ENCODE measurements around the gene KHDRBS2. TPM values are rescaled to one million over a fixed set of nuclear protein-coding genes. Genes with fewer than 3 reads are reported as not detected.

Gene KHDRBS2
- total RNA-seq, 1 experiment from 2014 or later, result not detected

DNA sequence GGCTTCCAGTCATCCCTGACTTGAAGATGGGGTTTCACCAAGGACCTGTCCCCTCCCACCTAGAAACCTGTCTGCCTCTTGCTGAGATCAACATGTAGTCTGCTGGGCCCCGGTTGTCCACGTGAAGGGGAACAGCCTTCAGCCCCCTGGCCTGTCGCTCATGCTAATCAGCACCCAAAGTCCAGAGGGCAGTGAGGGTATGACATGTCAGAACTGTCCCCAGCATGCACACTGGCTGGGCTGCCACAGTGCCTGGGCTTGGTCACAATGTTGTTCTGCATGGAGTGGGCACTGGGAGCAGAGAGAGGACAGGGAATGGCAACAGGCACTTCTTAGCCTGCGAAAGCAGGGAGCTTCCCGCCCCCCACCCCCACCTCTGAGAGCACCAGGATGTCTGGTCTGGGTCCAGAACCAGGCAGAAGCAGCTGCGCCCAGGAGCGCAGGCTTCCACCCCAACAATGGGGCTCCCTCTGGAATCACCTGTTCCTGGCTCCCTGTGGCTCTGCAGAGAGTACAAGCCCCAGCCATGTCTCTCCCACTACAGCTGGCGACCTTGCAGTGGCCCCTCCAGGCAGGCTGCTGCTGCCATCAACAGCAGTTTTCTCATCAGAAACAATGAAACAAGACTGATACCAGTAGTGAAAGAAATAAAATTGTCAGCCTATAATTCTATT is 182.7 kb downstream of the KHDRBS2 start:
- Mint-ChIP-seq H3K27me3 (ENCODE audit: insufficient read depth, unreplicated experiment) (no peaks in the 10 kb centered on the region), H3K4me1 (ENCODE audit: insufficient read depth, unreplicated experiment) (no peaks in the 10 kb centered on the region), H3K36me3 (ENCODE audit: insufficient read depth, unreplicated experiment) (no peaks in the 10 kb centered on the region), H3K27ac (ENCODE audit: low read depth, unreplicated experiment) (no peak overlapping the region), H3K9me3 (ENCODE audit: unreplicated experiment) (no peaks in the 10 kb centered on the region), H3K4me3 (ENCODE audit: unreplicated experiment) (no peak overlapping the region)
- intact Hi-C loops (cut with micrococcal nuclease), result no loop called here
- no peak for DNase-seq (ENCODE audit: unreplicated experiment)
- TF ChIP-seq, protein P1, sequence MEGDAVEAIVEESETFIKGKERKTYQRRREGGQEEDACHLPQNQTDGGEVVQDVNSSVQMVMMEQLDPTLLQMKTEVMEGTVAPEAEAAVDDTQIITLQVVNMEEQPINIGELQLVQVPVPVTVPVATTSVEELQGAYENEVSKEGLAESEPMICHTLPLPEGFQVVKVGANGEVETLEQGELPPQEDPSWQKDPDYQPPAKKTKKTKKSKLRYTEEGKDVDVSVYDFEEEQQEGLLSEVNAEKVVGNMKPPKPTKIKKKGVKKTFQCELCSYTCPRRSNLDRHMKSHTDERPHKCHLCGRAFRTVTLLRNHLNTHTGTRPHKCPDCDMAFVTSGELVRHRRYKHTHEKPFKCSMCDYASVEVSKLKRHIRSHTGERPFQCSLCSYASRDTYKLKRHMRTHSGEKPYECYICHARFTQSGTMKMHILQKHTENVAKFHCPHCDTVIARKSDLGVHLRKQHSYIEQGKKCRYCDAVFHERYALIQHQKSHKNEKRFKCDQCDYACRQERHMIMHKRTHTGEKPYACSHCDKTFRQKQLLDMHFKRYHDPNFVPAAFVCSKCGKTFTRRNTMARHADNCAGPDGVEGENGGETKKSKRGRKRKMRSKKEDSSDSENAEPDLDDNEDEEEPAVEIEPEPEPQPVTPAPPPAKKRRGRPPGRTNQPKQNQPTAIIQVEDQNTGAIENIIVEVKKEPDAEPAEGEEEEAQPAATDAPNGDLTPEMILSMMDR (IDR thresholded peaks at IDR 0.05; ENCODE audit: unreplicated experiment), result no peak
- POLR2A ChIA-PET, result interaction anchor here (0.7 kb wide), 1 partner anchor 19 kb away, joined by 3 read pairs; no protein-coding TSS in a partner anchor
- BruUV-seq (replicated peaks), result no TSS peak
- CTCF ChIA-PET, result no interaction called here

DNA sequence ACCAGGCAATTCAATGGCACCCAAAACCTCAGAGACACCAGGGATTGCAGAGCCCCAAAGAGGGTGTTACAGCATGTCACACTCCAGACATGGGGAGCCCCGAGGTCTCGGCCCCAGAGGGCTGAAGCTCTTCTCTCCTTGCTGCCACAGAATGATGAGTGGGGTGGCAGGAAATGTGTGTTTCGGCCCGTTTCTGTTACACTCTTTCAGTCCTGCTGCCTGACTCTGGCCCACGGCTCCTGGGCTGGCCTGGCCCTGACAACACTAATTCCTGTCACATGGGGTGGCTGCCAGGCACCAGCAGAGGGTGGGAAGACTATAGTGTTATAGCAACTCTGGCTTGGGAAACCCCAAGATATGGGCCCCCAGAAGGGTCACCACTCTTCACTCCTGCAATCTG is 183.6 kb downstream of the KHDRBS2 start:
- TF ChIP-seq, protein P1 (IDR thresholded peaks at IDR 0.05; ENCODE audit: unreplicated experiment), result no peak
- POLR2A ChIA-PET, result interaction anchor here (0.7 kb wide), 1 partner anchor 18 kb away, joined by 3 read pairs; no protein-coding TSS in a partner anchor
- no peaks in the 10 kb centered on the region for H3K27me3 Mint-ChIP-seq (ENCODE audit: insufficient read depth, unreplicated experiment)
- H3K36me3 Mint-ChIP-seq (ENCODE audit: insufficient read depth, unreplicated experiment), result no peaks in the 10 kb centered on the region
- CTCF ChIA-PET, result no interaction called here
- intact Hi-C loops (cut with micrococcal nuclease), result no loop called here
- H3K27ac Mint-ChIP-seq (ENCODE audit: low read depth, unreplicated experiment), result no peak overlapping the region
- no peaks in the 10 kb centered on the region for H3K4me1 Mint-ChIP-seq (ENCODE audit: insufficient read depth, unreplicated experiment)
- H3K9me3 Mint-ChIP-seq (ENCODE audit: unreplicated experiment), result no peaks in the 10 kb centered on the region
- no TSS peak for BruUV-seq (replicated peaks)
- H3K4me3 Mint-ChIP-seq (ENCODE audit: unreplicated experiment), result no peak overlapping the region
- no peak for DNase-seq (ENCODE audit: unreplicated experiment)

DNA sequence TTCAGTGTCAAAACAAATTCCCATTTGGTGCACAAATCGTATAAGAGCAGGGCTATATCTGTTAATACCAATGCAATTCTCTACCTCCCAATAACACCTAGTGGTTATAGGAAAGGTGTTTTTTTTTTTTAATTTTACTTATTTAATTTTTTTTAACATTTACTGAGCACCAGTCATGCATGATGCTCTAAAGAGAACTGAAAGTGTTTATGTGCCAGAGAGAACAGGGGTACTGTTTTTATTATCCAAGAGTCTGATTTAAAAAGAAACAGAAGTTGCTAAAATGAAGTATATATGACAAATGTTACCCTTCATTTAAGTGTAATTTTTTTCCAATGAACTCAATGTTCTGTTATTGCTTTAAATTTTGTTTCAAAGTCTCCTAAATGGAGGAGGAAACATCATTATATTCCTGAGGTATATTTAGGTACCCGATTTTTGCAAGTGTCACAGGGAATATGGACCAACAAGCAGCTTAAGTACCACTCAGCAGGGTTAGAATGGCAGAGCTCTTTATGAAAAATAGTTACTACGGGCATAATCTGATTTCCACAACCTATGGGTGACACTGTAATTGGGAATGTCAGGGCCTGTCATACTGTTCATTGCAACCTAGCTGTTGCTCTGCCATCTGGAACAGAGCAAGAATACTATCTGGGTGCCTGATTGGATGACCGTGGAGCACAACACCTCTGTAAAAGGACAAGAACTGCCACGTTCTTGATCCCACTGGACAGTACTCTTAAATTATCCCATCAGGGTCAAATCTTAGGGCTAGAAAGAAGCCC is 195.4 kb downstream of the KHDRBS2 start:
- H3K9me3 Mint-ChIP-seq (ENCODE audit: unreplicated experiment), result no peaks in the 10 kb centered on the region
- no peak overlapping the region for H3K4me3 Mint-ChIP-seq (ENCODE audit: unreplicated experiment)
- DNase-seq (ENCODE audit: unreplicated experiment), result no peak
- H3K27me3 Mint-ChIP-seq (ENCODE audit: insufficient read depth, unreplicated experiment), result peaks cover 10% of the 10 kb centered on the region
- TF ChIP-seq, protein P1 (IDR thresholded peaks at IDR 0.05; ENCODE audit: unreplicated experiment), result no peak
- no peaks in the 10 kb centered on the region for H3K36me3 Mint-ChIP-seq (ENCODE audit: insufficient read depth, unreplicated experiment)
- no peaks in the 10 kb centered on the region for H3K4me1 Mint-ChIP-seq (ENCODE audit: insufficient read depth, unreplicated experiment)
- intact Hi-C loops (cut with micrococcal nuclease), result no loop called here
- BruUV-seq (replicated peaks), result no TSS peak
- CTCF ChIA-PET, result interaction anchor here (0.9 kb wide), 1 partner anchor 54 kb away, joined by 3 read pairs; no protein-coding TSS in a partner anchor
- POLR2A ChIA-PET, result no interaction called here
- no peak overlapping the region for H3K27ac Mint-ChIP-seq (ENCODE audit: low read depth, unreplicated experiment)

DNA sequence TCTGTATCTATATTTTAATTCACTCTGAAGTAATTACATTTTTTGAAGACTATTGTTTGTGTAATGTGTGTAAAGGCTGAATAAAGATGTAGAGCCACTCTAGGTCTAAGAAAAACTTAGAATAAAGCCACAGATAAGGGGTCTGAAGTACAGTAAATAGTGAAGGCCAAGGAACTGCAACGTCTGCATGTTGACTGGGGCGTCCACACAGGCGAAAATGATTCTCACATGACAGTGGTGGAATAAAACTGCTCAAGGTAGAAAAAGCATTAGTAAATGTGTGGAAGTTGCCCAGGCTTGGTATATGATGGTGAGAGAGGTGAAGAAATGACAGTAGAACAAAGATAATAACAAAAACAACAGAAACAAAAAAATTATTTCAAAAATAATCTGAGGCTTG is 196.2 kb downstream of the KHDRBS2 start:
- ChIA-PET POLR2A (no interaction called here), CTCF (no interaction called here)
- H3K36me3 Mint-ChIP-seq (ENCODE audit: insufficient read depth, unreplicated experiment), result peaks cover 6% of the 10 kb centered on the region
- no peak overlapping the region for H3K4me3 Mint-ChIP-seq (ENCODE audit: unreplicated experiment)
- peaks cover 10% of the 10 kb centered on the region for H3K27me3 Mint-ChIP-seq (ENCODE audit: insufficient read depth, unreplicated experiment)
- no peaks in the 10 kb centered on the region for H3K4me1 Mint-ChIP-seq (ENCODE audit: insufficient read depth, unreplicated experiment)
- TF ChIP-seq, protein P1 (IDR thresholded peaks at IDR 0.05; ENCODE audit: unreplicated experiment), result no peak
- intact Hi-C loops (cut with micrococcal nuclease), result no loop called here
- H3K9me3 Mint-ChIP-seq (ENCODE audit: unreplicated experiment), result peaks cover 6% of the 10 kb centered on the region
- no TSS peak for BruUV-seq (replicated peaks)
- no peak for DNase-seq (ENCODE audit: unreplicated experiment)
- H3K27ac Mint-ChIP-seq (ENCODE audit: low read depth, unreplicated experiment), result no peak overlapping the region
